Measurements from ENCODE around the gene CCDC3.
"Not testable (repeated sequence)": the region's sequence is repeated elsewhere in the genome, so short reads cannot be mapped to it uniquely, and the experiment has no call there.

Gene CCDC3

GRCh38 chr10:12985347-12985746, 16.2 kb downstream of the CCDC3 start:
- no peak overlapping the region for H3K27ac Mint-ChIP-seq (ENCODE audit: low read depth)

GRCh38 chr10:12984165-12984747, 17.3 kb downstream of the CCDC3 start:
- no peak overlapping the region for H3K27ac Mint-ChIP-seq (ENCODE audit: low read depth)
- no peak for DNase-seq (ENCODE audit: low spot score in 2 of 2)
- no peak overlapping the region for H3K4me3 Mint-ChIP-seq
- ATAC-seq (replicated peaks; ENCODE audit: extremely low read depth, poor library complexity, severe bottlenecking), result no peak
- H3K36me3 Mint-ChIP-seq (ENCODE audit: insufficient read depth), result no peaks in the 10 kb centered on the region
- H3K4me1 Mint-ChIP-seq, result no peaks in the 10 kb centered on the region
- H3K9me3 Mint-ChIP-seq, result no peaks in the 10 kb centered on the region
- H3K27me3 Mint-ChIP-seq, result peaks cover 17% of the 10 kb centered on the region

More at GRCh38 chr10:12985347-12985746, 16.2 kb downstream of the CCDC3 start:
- ATAC-seq (replicated peaks; ENCODE audit: extremely low read depth, poor library complexity, severe bottlenecking) (no peak), DNase-seq (ENCODE audit: low spot score in 2 of 2) (no peak)
- Mint-ChIP-seq H3K9me3 (no peaks in the 10 kb centered on the region), H3K4me3 (no peak overlapping the region), H3K4me1 (no peaks in the 10 kb centered on the region), H3K36me3 (ENCODE audit: insufficient read depth) (no peaks in the 10 kb centered on the region), H3K27me3 (peaks cover 6% of the 10 kb centered on the region)

- not testable (repeated sequence) for H3K27ac Mint-ChIP-seq (ENCODE audit: low read depth); DNase-seq (ENCODE audit: low spot score in 2 of 2); H3K9me3 Mint-ChIP-seq; ATAC-seq (replicated peaks; ENCODE audit: extremely low read depth, poor library complexity, severe bottlenecking); H3K36me3 Mint-ChIP-seq (ENCODE audit: insufficient read depth); H3K4me3 Mint-ChIP-seq; H3K4me1 Mint-ChIP-seq
- H3K27me3 Mint-ChIP-seq, result peaks cover 24% of the 10 kb centered on the region
These were observed 17.9 kb downstream of the CCDC3 start for GRCh38 chr10:12983568-12983967.

- Mint-ChIP-seq H3K4me1 (no peaks in the 10 kb centered on the region), H3K4me3 (no peak overlapping the region), H3K27ac (ENCODE audit: low read depth) (no peak overlapping the region), H3K36me3 (ENCODE audit: insufficient read depth) (no peaks in the 10 kb centered on the region), H3K27me3 (peaks cover 39% of the 10 kb centered on the region), H3K9me3 (no peaks in the 10 kb centered on the region)
- no peak for ATAC-seq (replicated peaks; ENCODE audit: extremely low read depth, poor library complexity, severe bottlenecking)
- no peak for DNase-seq (ENCODE audit: low spot score in 2 of 2)
These were observed 19.9 kb downstream of the CCDC3 start for GRCh38 chr10:12981570-12981969.

- Mint-ChIP-seq H3K27me3 (peaks cover 47% of the 10 kb centered on the region), H3K9me3 (no peaks in the 10 kb centered on the region), H3K4me1 (no peaks in the 10 kb centered on the region), H3K4me3 (no peak overlapping the region), H3K36me3 (ENCODE audit: insufficient read depth) (no peaks in the 10 kb centered on the region), H3K27ac (ENCODE audit: low read depth) (no peak overlapping the region)
- no peak for DNase-seq (ENCODE audit: low spot score in 2 of 2)
- no peak for ATAC-seq (replicated peaks; ENCODE audit: extremely low read depth, poor library complexity, severe bottlenecking)
These were observed 20.7 kb downstream of the CCDC3 start for GRCh38 chr10:12980713-12981306.

- Mint-ChIP-seq H3K4me1 (no peaks in the 10 kb centered on the region), H3K4me3 (no peak overlapping the region), H3K36me3 (ENCODE audit: insufficient read depth) (no peaks in the 10 kb centered on the region), H3K27ac (ENCODE audit: low read depth) (no peak overlapping the region), H3K9me3 (no peaks in the 10 kb centered on the region), H3K27me3 (peaks cover 53% of the 10 kb centered on the region)
- ATAC-seq (replicated peaks; ENCODE audit: extremely low read depth, poor library complexity, severe bottlenecking) (no peak), DNase-seq (ENCODE audit: low spot score in 2 of 2) (no peak)
These were observed 21.3 kb downstream of the CCDC3 start for GRCh38 chr10:12980102-12980661.

GRCh38 chr10:12978891-12979290, 22.6 kb downstream of the CCDC3 start:
- Mint-ChIP-seq H3K9me3 (no peaks in the 10 kb centered on the region), H3K36me3 (ENCODE audit: insufficient read depth) (no peaks in the 10 kb centered on the region), H3K4me1 (no peaks in the 10 kb centered on the region), H3K4me3 (no peak overlapping the region), H3K27ac (ENCODE audit: low read depth) (no peak overlapping the region), H3K27me3 (peaks cover 59% of the 10 kb centered on the region)
- ATAC-seq (replicated peaks; ENCODE audit: extremely low read depth, poor library complexity, severe bottlenecking), result no peak
- DNase-seq (ENCODE audit: low spot score in 2 of 2), result no peak

GRCh38 chr10:12975906-12976305, 25.6 kb downstream of the CCDC3 start:
- ATAC-seq (replicated peaks; ENCODE audit: extremely low read depth, poor library complexity, severe bottlenecking), result no peak
- Mint-ChIP-seq H3K36me3 (ENCODE audit: insufficient read depth) (no peaks in the 10 kb centered on the region), H3K27ac (ENCODE audit: low read depth) (no peak overlapping the region)

GRCh38 chr10:12975266-12975665, 26.2 kb downstream of the CCDC3 start:
- DNase-seq (ENCODE audit: low spot score in 2 of 2), result no peak
- no peak for ATAC-seq (replicated peaks; ENCODE audit: extremely low read depth, poor library complexity, severe bottlenecking)
- Mint-ChIP-seq H3K36me3 (ENCODE audit: insufficient read depth) (no peaks in the 10 kb centered on the region), H3K4me1 (no peaks in the 10 kb centered on the region), H3K27ac (ENCODE audit: low read depth) (no peak overlapping the region), H3K9me3 (no peaks in the 10 kb centered on the region), H3K4me3 (no peak overlapping the region), H3K27me3 (peaks cover 68% of the 10 kb centered on the region)

More at GRCh38 chr10:12975906-12976305, 25.6 kb downstream of the CCDC3 start:
- Mint-ChIP-seq H3K4me3 (no peak overlapping the region), H3K9me3 (no peaks in the 10 kb centered on the region), H3K27me3 (peaks cover 73% of the 10 kb centered on the region), H3K4me1 (no peaks in the 10 kb centered on the region)
- DNase-seq (ENCODE audit: low spot score in 2 of 2), result no peak

- Mint-ChIP-seq H3K36me3 (ENCODE audit: insufficient read depth) (no peaks in the 10 kb centered on the region), H3K27ac (ENCODE audit: low read depth) (no peak overlapping the region), H3K4me3 (no peak overlapping the region), H3K27me3 (peaks cover 68% of the 10 kb centered on the region), H3K9me3 (no peaks in the 10 kb centered on the region), H3K4me1 (no peaks in the 10 kb centered on the region)
- ATAC-seq (replicated peaks; ENCODE audit: extremely low read depth, poor library complexity, severe bottlenecking) (no peak), DNase-seq (ENCODE audit: low spot score in 2 of 2) (no peak)
These were observed 26.9 kb downstream of the CCDC3 start for GRCh38 chr10:12974491-12975199.

GRCh38 chr10:12974078-12974477, 27.4 kb downstream of the CCDC3 start:
- Mint-ChIP-seq H3K4me1 (no peaks in the 10 kb centered on the region), H3K9me3 (no peaks in the 10 kb centered on the region), H3K4me3 (no peak overlapping the region), H3K27ac (ENCODE audit: low read depth) (no peak overlapping the region), H3K36me3 (ENCODE audit: insufficient read depth) (no peaks in the 10 kb centered on the region), H3K27me3 (peaks cover 66% of the 10 kb centered on the region)
- DNase-seq (ENCODE audit: low spot score in 2 of 2) (no peak), ATAC-seq (replicated peaks; ENCODE audit: extremely low read depth, poor library complexity, severe bottlenecking) (no peak)

GRCh38 chr10:12973149-12973718, 28.3 kb downstream of the CCDC3 start:
- no peak for DNase-seq (ENCODE audit: low spot score in 2 of 2)
- Mint-ChIP-seq H3K9me3 (peaks cover 7% of the 10 kb centered on the region), H3K27me3 (peaks cover 66% of the 10 kb centered on the region), H3K4me1 (no peaks in the 10 kb centered on the region), H3K27ac (ENCODE audit: low read depth) (no peak overlapping the region), H3K4me3 (no peak overlapping the region), H3K36me3 (ENCODE audit: insufficient read depth) (no peaks in the 10 kb centered on the region)
- ATAC-seq (replicated peaks; ENCODE audit: extremely low read depth, poor library complexity, severe bottlenecking), result no peak

Measured in central memory CD8-positive, alpha-beta T cell (primary cell).